Stimulated activated CD4-positive, alpha-beta T cell treated with anti-CD3 and anti-CD28 coated beads, TNF-alpha, amount 100 ng/mL, for 1 hour (primary cell): ENCODE measurements around the gene SLC66A2.

ENCODE experiments used
- DNase-seq, 3 donors: peaks; one replicate each; pipeline ENCODE4 v3.0.0-alpha.2; 2020; ENCODE audit warnings: low read depth in 3 of 3, low spot score in 1 of 3

The SLC66A2 gene

DNA sequence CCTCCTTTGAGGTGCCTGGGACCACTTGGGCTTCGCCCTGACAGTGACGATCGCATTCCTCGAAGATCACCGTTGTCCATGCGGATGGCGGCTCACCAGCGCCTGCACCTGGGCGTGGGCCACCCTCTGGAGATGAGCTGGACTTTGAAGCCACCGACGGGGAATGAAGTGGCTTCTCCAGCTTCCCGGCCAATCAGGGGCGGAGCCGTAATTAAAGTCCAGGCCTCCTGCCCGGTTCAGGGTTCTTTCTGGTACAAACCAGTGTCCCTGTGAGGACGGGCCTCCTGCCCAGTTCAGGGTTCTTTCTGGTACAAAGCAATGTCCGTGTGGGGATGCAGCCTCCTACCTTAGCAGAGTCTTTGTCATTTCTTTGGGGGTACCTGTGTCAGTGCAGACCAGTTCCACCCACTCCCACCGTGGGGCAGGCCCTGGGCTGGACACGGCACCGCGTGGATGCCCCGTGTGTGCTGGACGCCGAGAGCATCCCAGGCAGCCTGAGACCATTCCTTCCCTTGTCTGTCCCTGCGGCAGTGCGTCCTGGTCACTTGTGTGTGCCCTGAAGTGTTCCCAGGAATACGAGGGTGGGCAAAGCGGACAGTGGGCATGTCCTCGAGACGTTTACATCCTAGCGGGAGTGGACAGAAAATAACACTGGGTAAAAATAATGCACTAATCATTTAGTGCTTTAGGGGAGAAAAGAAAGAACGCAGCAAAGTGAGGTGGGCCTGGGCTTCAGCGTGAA is 98.7 kb downstream of the SLC66A2 start:
- DNase-seq, result no peak
